Endodermal cell (in vitro differentiated cells): ENCODE measurements around the gene DCDC2. TPM values are rescaled to one million over a fixed set of nuclear protein-coding genes. Genes with fewer than 3 reads are reported as not detected.

ENCODE experiments used
- DNase-seq: peaks from one replicate; pipeline ENCODE4 v3.0.0-alpha.2; 2017
- H3K27ac ChIP-seq: 2 replicates; pipeline ENCODE4 v1.5.1; 2013; ENCODE audit warnings: mild to moderate bottlenecking, low read depth, low read length, moderate library complexity
- H3K27me3 ChIP-seq: 2 replicates; pipeline ENCODE4 v1.6.1; 2013; ENCODE audit warnings: mild to moderate bottlenecking, low read length, moderate library complexity; ENCODE audit not compliant: insufficient read depth, control insufficient read depth, poor library complexity, severe bottlenecking
- H3K36me3 ChIP-seq: 2 replicates; pipeline ENCODE4 v1.7.0; 2013; ENCODE audit warnings: mild to moderate bottlenecking, low read length, moderate library complexity; ENCODE audit not compliant: control insufficient read depth, insufficient read depth
- H3K4me1 ChIP-seq: one replicate; pipeline ENCODE4 v1.7.0; 2013; ENCODE audit warnings: low read length; ENCODE audit not compliant: control insufficient read depth, insufficient read depth
- H3K4me3 ChIP-seq: 2 replicates; pipeline ENCODE4 v1.5.1; 2013; ENCODE audit warnings: mild to moderate bottlenecking, low read length, moderate library complexity
- H3K9ac ChIP-seq: 2 replicates; pipeline ENCODE4 v1.6.1; 2013; ENCODE audit warnings: mild to moderate bottlenecking, low read length, moderate library complexity; ENCODE audit not compliant: poor library complexity, severe bottlenecking; ENCODE audit errors: extremely low read depth
- H3K9me3 ChIP-seq: 2 replicates; pipeline ENCODE4 v1.6.1; 2013; ENCODE audit warnings: mild to moderate bottlenecking, low read length, moderate library complexity; ENCODE audit not compliant: control insufficient read depth
- H3K27ac Mint-ChIP-seq: 2 replicates; pipeline ENCODE4 v1.8.0; 2020; ENCODE audit warnings: mixed read lengths
- H3K27me3 Mint-ChIP-seq: 2 replicates; pipeline ENCODE4 v1.8.0; 2021; ENCODE audit warnings: mild to moderate bottlenecking, mixed read lengths; ENCODE audit not compliant: insufficient read depth
- H3K36me3 Mint-ChIP-seq: 2 replicates; pipeline ENCODE4 v1.8.0; 2020; ENCODE audit warnings: low read depth, mixed read lengths
- H3K4me1 Mint-ChIP-seq: 2 replicates; pipeline ENCODE4 v1.8.0; 2020; ENCODE audit warnings: mixed read lengths
- H3K4me3 Mint-ChIP-seq: 2 replicates; pipeline ENCODE4 v1.8.0; 2020; ENCODE audit warnings: mild to moderate bottlenecking, moderate library complexity, mixed read lengths
- H3K9me3 Mint-ChIP-seq: 2 replicates; pipeline ENCODE4 v1.8.0; 2020; ENCODE audit warnings: mild to moderate bottlenecking, mixed read lengths
- CTCF ChIP-seq: fragments of 200-600 bp; sonication (generic); conservative IDR thresholded peaks from 2 replicates; pipeline ENCODE4 v1.5.0; 2021; ENCODE audit warnings: antibody characterized with exemption, mild to moderate bottlenecking
- WGBS, 2 experiments: methylation state at CpG; one replicate each; pipeline versions ENCODE4 v1.1.5 to v1.1.7; 2013; ENCODE audit warnings: missing lambda C conversion rate in 2 of 2, mixed read lengths in 1 of 2; ENCODE audit not compliant: insufficient coverage in 1 of 2, insufficient read length in 1 of 2; 5-methylcytosine and 5-hydroxymethylcytosine counted together
- total RNA-seq, 2 donors: library from RNA; stranded (reverse); fragmentation: NEBNext Ultra II Directional in 1 of 2; extraction: Animal tissue kit (Norgen Biotek cat#: 25700) in 1 of 2; gene quantifications; 2 replicates in 1 of 2; 3 replicates in 1 of 2; pipeline ENCODE4 v1.2.1, GENCODE V29; 2021

DCDC2 gene
- total RNA-seq, 2 donors from 2014 or later: 0.49 to 1.4 TPM

- Histone ChIP-seq H3K4me3 (no peak overlapping the region), H3K9me3 (peaks cover 37% of the 10 kb centered on the region), H3K9ac (no peak overlapping the region), H3K4me1 (no peaks in the 10 kb centered on the region), H3K36me3 (no peaks in the 10 kb centered on the region), H3K27me3 (no peaks in the 10 kb centered on the region), H3K27ac (no peak overlapping the region)
- Mint-ChIP-seq H3K4me1 (peaks cover 21% of the 10 kb centered on the region), H3K9me3 (peaks cover 33% of the 10 kb centered on the region), H3K4me3 (no peak overlapping the region), H3K27me3 (no peaks in the 10 kb centered on the region), H3K36me3 (peaks cover 22% of the 10 kb centered on the region), H3K27ac (no peak overlapping the region)
- no peak for TF ChIP-seq CTCF
- WGBS, 2 experiments: 86 to 100% methylated on average over 1 to 2 of the region's 2 CpGs
- no peak for DNase-seq
These were observed 36.4 kb upstream of the DCDC2 start for GRCh38 chr6:24394061-24394779.

GRCh38 chr6:24391756-24392405, 34.0 kb upstream of the DCDC2 start:
- Histone ChIP-seq H3K9me3 (peaks cover 19% of the 10 kb centered on the region), H3K4me3 (no peak overlapping the region), H3K27me3 (no peaks in the 10 kb centered on the region), H3K27ac (no peak overlapping the region), H3K9ac (no peak overlapping the region), H3K4me1 (no peaks in the 10 kb centered on the region), H3K36me3 (no peaks in the 10 kb centered on the region)
- no peak overlapping the region for H3K4me3 Mint-ChIP-seq
- no peak for DNase-seq
- 96% methylated on average over 2 of the region's 2 CpGs; no CpG with 5 or more reads in 1 of the 2 experiments for WGBS, 2 experiments
- H3K36me3 Mint-ChIP-seq: peaks cover 9% of the 10 kb centered on the region
- no peak overlapping the region for H3K27ac Mint-ChIP-seq
- no peak for TF ChIP-seq CTCF
- H3K27me3 Mint-ChIP-seq: no peaks in the 10 kb centered on the region
- H3K4me1 Mint-ChIP-seq: peaks cover 13% of the 10 kb centered on the region
- peaks cover 14% of the 10 kb centered on the region for H3K9me3 Mint-ChIP-seq

- H3K27ac Mint-ChIP-seq: no peak overlapping the region
- no peaks in the 10 kb centered on the region for H3K27me3 Mint-ChIP-seq
- TF ChIP-seq CTCF: no peak
- peaks cover 13% of the 10 kb centered on the region for H3K4me1 Mint-ChIP-seq
- DNase-seq: no peak
- Histone ChIP-seq H3K27me3 (no peaks in the 10 kb centered on the region), H3K36me3 (no peaks in the 10 kb centered on the region), H3K9ac (no peak overlapping the region), H3K27ac (no peak overlapping the region), H3K4me1 (no peaks in the 10 kb centered on the region), H3K4me3 (no peak overlapping the region), H3K9me3 (peaks cover 12% of the 10 kb centered on the region)
- no peak overlapping the region for H3K4me3 Mint-ChIP-seq
- peaks cover 3% of the 10 kb centered on the region for H3K36me3 Mint-ChIP-seq
- H3K9me3 Mint-ChIP-seq: peaks cover 7% of the 10 kb centered on the region
- 80 to 86% methylated on average over 1 to 2 of the region's 2 CpGs for WGBS, 2 experiments
These were observed 33.3 kb upstream of the DCDC2 start for GRCh38 chr6:24391208-24391607.
